Measurements from ENCODE around the gene RIPK3.

GRCh38 chr14:24323341-24323740, 16.4 kb downstream of the RIPK3 start:
- no peak for TF ChIP-seq EZH2 (IDR thresholded peaks at IDR 0.05; ENCODE audit: low read depth, low read length, severe bottlenecking)
- TF ChIP-seq CTCF (IDR thresholded peaks at IDR 0.05; ENCODE audit: control extremely low read depth in 1 of 3, insufficient read depth in 1 of 3, low read depth in 1 of 3, low read length in 3 of 3), result no peak
- no peak for TF ChIP-seq SAP30 (IDR thresholded peaks at IDR 0.05; ENCODE audit: insufficient read depth, insufficient replicate concordance, low read length)
- no peak for TF ChIP-seq SP4 (IDR thresholded peaks at IDR 0.05; ENCODE audit: low read length)
- TF ChIP-seq NRF1 (IDR thresholded peaks at IDR 0.05; ENCODE audit: low read depth, low read length), result no peak
- TF ChIP-seq POLR2A (IDR thresholded peaks at IDR 0.05; ENCODE audit: control extremely low read depth in 1 of 2, low read depth in 2 of 2, low read length in 2 of 2), result no peak
- TF ChIP-seq ZNF274 (IDR thresholded peaks at IDR 0.05; ENCODE audit: borderline replicate concordance, extremely low read depth, low read length), result no peak
- no peak for TF ChIP-seq CHD2 (IDR thresholded peaks at IDR 0.05; ENCODE audit: low read length)
- no peak for TF ChIP-seq MAX (IDR thresholded peaks at IDR 0.05)
- TF ChIP-seq NANOG (IDR thresholded peaks at IDR 0.05; ENCODE audit: insufficient read depth, low read depth, low read length, poor library complexity, severe bottlenecking), result no peak
